SJCRH30 (cell line): ENCODE results near the gene BFAR. TPM values are rescaled to one million over a fixed set of nuclear protein-coding genes. Genes with fewer than 3 reads are reported as not detected.
"Not testable (repeated sequence)": the region's sequence is repeated elsewhere in the genome, so short reads cannot be mapped to it uniquely, and the experiment has no call there.

Experiments used
- DNase-seq, 2 experiments: peaks; one replicate each; pipeline ENCODE4 v3.0.0-alpha.2; 2015 to 2020
- H3K27ac ChIP-seq: fragments of 250-450 bp; sonication (Bioruptor Pico); 2 replicates; pipeline ENCODE4 v1.5.1; 2020; ENCODE audit warnings: mild to moderate bottlenecking, moderate library complexity
- H3K27me3 ChIP-seq: fragments of 250-450 bp; sonication (Bioruptor Pico); 2 replicates; pipeline ENCODE4 v1.5.1; 2020; ENCODE audit warnings: mild to moderate bottlenecking, moderate library complexity
- H3K36me3 ChIP-seq: fragments of 250-450 bp; sonication (Bioruptor Pico); 2 replicates; pipeline ENCODE4 v1.5.1; 2020; ENCODE audit warnings: mild to moderate bottlenecking, moderate library complexity
- H3K4me1 ChIP-seq: fragments of 250-450 bp; sonication (Bioruptor Pico); 2 replicates; pipeline ENCODE4 v1.5.1; 2020; ENCODE audit warnings: mild to moderate bottlenecking, moderate library complexity
- H3K4me3 ChIP-seq: fragments of 250-450 bp; sonication (Bioruptor Pico); 2 replicates; pipeline ENCODE4 v1.5.1; 2020; ENCODE audit warnings: mild to moderate bottlenecking, moderate library complexity
- H3K9me3 ChIP-seq: fragments of 250-450 bp; sonication (Bioruptor Pico); replicated peaks from 2 replicates; pipeline ENCODE4 v1.5.1; 2020; ENCODE audit warnings: mild to moderate bottlenecking, moderate library complexity
- total RNA-seq: library from RNA; depleted of rRNA; stranded (reverse); fragments of >200 nt; shearing (Covaris generic); gene quantifications from 2 replicates; pipeline ENCODE4 v1.2.3, GENCODE V29; 2014

BFAR gene
- total RNA-seq, 1 experiment from 2014 or later, result 71.4 TPM

DNA sequence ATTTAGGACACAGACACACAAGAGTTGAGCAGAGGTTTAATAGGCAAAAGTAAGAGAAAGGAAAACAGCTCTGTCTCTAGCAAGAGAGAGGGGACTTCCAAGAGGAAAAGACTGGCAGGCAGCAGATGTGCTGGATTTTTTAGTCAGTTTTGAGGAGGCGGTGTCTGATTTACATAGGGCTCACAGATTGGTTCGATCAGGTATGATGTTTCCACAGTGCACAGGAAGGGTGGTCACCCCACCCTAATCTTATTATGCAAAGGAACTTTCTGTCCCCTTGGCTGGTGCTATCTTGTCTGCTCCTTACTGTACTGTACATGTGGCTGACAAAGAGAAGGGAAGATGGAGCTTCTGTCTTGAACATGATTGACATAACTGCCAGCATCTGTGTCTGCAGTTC lies 25.3 kb downstream of the BFAR start:
- Histone ChIP-seq H3K4me3 (no peak overlapping the region), H3K4me1 (0 out of 2 replicates have a peak, but pooled peaks cover 2% of the 10 kb centered on the region), H3K27me3 (no peaks in the 10 kb centered on the region), H3K9me3 (no peaks in the 10 kb centered on the region), H3K36me3 (peaks cover 35% of the 10 kb centered on the region), H3K27ac (peak overlapping the region; percentile 47)
- DNase-seq, result peak; percentile 63 to 79

- DNase-seq, result no peak
- H3K9me3 ChIP-seq, result no peaks in the 10 kb centered on the region
- no peaks in the 10 kb centered on the region for H3K27me3 ChIP-seq
- H3K36me3 ChIP-seq, result peaks cover 34% of the 10 kb centered on the region
- no peaks in the 10 kb centered on the region for H3K4me1 ChIP-seq
- H3K27ac ChIP-seq, result no peak overlapping the region
- H3K4me3 ChIP-seq, result no peak overlapping the region
These were observed 34.9 kb downstream of the BFAR start for GRCh38 chr16:14667347-14668266.

DNA sequence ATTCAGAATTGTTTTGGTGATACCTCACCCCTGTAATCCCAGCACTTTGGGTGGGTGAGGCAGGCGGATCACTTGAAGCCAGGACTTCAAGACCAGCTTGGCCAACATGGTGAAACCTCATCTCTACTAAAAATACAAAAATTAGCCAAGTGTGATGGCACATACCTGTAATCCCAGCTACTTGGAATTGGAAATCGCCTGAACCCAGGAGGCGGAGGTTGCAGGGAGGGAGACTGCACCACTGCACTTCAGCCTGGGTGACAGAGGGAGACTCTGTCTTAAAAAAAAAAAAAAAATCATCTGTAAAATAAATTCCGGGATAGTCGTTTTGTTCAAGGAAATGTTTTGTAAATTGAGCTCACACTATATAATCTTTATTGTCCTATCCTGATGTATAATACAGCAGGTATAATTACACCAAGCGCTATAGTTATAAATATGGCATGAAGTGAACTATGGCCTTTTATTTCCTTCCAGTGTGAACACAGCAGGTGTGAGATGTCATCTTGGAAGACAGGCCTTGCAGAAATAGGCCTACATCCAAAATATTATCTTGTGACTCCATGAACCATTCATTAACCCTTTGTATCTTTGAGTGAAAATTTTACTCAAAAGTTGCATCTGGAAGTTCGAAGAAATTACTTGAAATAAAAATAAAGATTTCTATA lies 35.9 kb downstream of the BFAR start:
- H3K4me3 ChIP-seq, result no peak overlapping the region
- no peak overlapping the region for H3K27ac ChIP-seq
- H3K36me3 ChIP-seq, result peaks cover 34% of the 10 kb centered on the region
- H3K27me3 ChIP-seq, result no peaks in the 10 kb centered on the region
- DNase-seq, result no peak
- no peaks in the 10 kb centered on the region for H3K4me1 ChIP-seq
- H3K9me3 ChIP-seq, result no peaks in the 10 kb centered on the region

GRCh38 chr16:14669776-14670175 lies 37.0 kb downstream of the BFAR start:
- Histone ChIP-seq H3K36me3 (peaks cover 29% of the 10 kb centered on the region), H3K27ac (no peak overlapping the region), H3K27me3 (no peaks in the 10 kb centered on the region), H3K4me3 (no peak overlapping the region), H3K4me1 (no peaks in the 10 kb centered on the region), H3K9me3 (no peaks in the 10 kb centered on the region)
- DNase-seq, result no peak

GRCh38 chr16:14672403-14672971 lies 39.7 kb downstream of the BFAR start:
- H3K4me1 ChIP-seq, result no peaks in the 10 kb centered on the region
- no peak overlapping the region for H3K27ac ChIP-seq
- H3K4me3 ChIP-seq, result no peak overlapping the region
- H3K27me3 ChIP-seq, result no peaks in the 10 kb centered on the region
- peaks cover 6% of the 10 kb centered on the region; the same call in 1 of the 2 replicates for H3K36me3 ChIP-seq
- no peaks in the 10 kb centered on the region for H3K9me3 ChIP-seq
- DNase-seq, result no peak

- Histone ChIP-seq H3K4me1 (no peaks in the 10 kb centered on the region), H3K27me3 (no peaks in the 10 kb centered on the region), H3K27ac (no peak overlapping the region), H3K36me3 (no peaks in the 10 kb centered on the region), H3K9me3 (no peaks in the 10 kb centered on the region), H3K4me3 (no peak overlapping the region)
- no peak for DNase-seq
These were observed 43.9 kb downstream of the BFAR start for GRCh38 chr16:14676633-14677032.

GRCh38 chr16:14677627-14678026 lies 44.9 kb downstream of the BFAR start:
- no peaks in the 10 kb centered on the region for H3K27me3 ChIP-seq
- no peaks in the 10 kb centered on the region for H3K9me3 ChIP-seq
- no peaks in the 10 kb centered on the region for H3K4me1 ChIP-seq
- H3K27ac ChIP-seq, result no peak overlapping the region
- H3K4me3 ChIP-seq, result no peak overlapping the region
- no peaks in the 10 kb centered on the region for H3K36me3 ChIP-seq
- no peak for DNase-seq

GRCh38 chr16:14678748-14679497 lies 46.2 kb downstream of the BFAR start:
- no peak for DNase-seq
- no peaks in the 10 kb centered on the region for H3K36me3 ChIP-seq
- no peak overlapping the region for H3K4me3 ChIP-seq
- H3K4me1 ChIP-seq, result no peaks in the 10 kb centered on the region
- no peak overlapping the region for H3K27ac ChIP-seq
- H3K27me3 ChIP-seq, result no peaks in the 10 kb centered on the region
- H3K9me3 ChIP-seq, result no peaks in the 10 kb centered on the region

DNA sequence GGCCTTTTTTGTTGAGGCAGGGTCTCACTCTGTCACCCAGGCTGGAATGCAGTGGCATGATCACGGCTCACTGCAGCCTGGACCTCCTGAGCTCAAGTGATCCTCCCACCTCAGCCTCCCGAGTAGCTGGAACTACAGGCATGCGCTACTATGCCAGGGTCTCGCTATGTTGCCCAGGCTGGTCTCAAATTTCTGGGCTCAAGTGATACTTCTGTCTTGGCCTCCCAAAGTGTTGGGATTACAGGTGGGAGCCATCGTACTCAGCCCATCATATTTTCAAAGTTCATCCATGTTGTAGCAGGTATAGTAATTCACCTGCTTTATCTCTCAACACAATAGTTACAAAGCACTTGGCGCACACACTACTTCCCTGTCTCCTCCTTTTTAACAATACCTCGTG lies 47.6 kb downstream of the BFAR start:
- H3K27ac ChIP-seq, result not testable (repeated sequence)

GRCh38 chr16:14681115-14681514 lies 48.4 kb downstream of the BFAR start:
- H3K9me3 ChIP-seq, result no peaks in the 10 kb centered on the region
- H3K27ac ChIP-seq, result no peak overlapping the region
- H3K4me1 ChIP-seq, result no peaks in the 10 kb centered on the region
- DNase-seq, result no peak
- no peaks in the 10 kb centered on the region for H3K27me3 ChIP-seq
- no peaks in the 10 kb centered on the region for H3K36me3 ChIP-seq
- H3K4me3 ChIP-seq, result no peak overlapping the region

More for the DNA sequence above, 47.6 kb downstream of the BFAR start:
- not testable (repeated sequence) for H3K27me3 ChIP-seq, DNase-seq, H3K4me1 ChIP-seq, H3K9me3 ChIP-seq, H3K4me3 ChIP-seq, H3K36me3 ChIP-seq

DNA sequence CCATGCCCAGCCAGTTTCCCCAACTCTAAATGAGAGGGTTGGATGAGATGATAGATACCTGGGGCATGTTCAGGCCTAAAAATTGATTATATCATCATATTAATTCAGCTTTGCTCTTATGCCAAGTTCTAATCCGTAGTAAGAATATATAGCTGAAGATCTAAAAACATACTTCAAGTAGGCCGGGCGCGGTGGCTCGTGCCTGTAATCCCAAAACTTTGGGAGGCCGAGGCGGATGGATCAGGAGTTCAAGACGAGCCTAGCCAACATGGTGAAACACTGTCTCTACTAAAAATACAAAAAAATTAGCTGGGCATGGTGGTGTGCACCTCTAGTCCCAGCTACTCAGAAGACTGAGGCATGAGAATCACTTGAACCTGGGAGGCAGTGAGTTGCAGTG lies 49.4 kb downstream of the BFAR start:
- Histone ChIP-seq H3K4me1 (no peaks in the 10 kb centered on the region), H3K27ac (no peak overlapping the region), H3K9me3 (no peaks in the 10 kb centered on the region), H3K4me3 (no peak overlapping the region), H3K36me3 (no peaks in the 10 kb centered on the region), H3K27me3 (no peaks in the 10 kb centered on the region)
- DNase-seq, result no peak

DNA sequence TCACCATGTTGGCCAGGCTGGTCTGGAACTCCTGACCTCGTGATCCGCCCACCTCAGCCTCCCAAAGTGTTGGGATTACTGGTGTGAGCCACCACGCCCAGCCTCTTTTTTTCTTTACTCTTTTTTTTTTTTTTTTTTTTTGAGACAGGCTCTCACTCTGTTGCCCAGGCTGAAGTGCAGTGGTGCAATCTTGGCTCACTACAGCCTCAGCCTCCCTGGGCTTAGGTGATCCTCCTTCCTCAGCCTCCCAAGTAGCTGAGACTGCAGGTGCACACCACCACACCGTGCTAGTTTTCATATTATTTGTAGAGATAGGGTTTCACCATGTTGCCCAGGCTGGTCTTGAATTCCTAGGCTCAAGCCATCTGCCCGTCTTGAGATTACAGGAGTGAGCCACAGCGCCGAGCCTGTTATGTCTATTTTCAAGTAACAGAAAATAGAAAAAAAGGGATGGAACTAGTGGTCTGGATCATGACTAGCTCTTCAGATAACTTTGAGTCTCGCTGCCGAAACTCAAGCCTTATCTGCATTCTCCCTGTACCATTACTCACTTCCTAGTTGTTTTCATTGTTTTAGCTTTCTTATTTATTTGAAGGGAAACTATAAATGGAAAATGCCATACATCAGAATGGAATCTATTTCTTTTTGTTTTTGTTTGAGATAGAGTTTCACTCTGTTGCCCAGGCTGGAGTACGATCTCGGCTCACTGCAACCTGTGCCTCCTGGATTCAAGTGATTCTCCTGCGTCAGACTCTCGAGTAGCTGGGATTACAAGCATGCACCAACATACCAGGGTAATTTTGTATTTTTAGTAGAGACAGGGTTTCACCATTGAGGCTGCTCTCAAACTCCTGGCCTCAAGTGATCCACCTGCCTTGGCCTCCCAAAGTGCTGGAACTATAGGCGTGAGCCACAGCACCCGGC lies 53.4 kb downstream of the BFAR start:
- not testable (repeated sequence) for H3K27ac ChIP-seq, H3K4me3 ChIP-seq, H3K27me3 ChIP-seq, DNase-seq, H3K9me3 ChIP-seq, H3K4me1 ChIP-seq, H3K36me3 ChIP-seq

GRCh38 chr16:14694129-14694528 lies 61.4 kb downstream of the BFAR start, which contains the start of gene PLA2G10:
Gene PLA2G10, minus strand, starts transcription at chr16:14694308. Its CDS starts 79 bp downstream, at chr16:14694229.
- not testable (repeated sequence) for H3K36me3 ChIP-seq

GRCh38 chr16:14701859-14702258 lies 69.1 kb downstream of the BFAR start:
- not testable (repeated sequence) for H3K4me3 ChIP-seq, H3K27ac ChIP-seq, DNase-seq, H3K4me1 ChIP-seq, H3K9me3 ChIP-seq, H3K36me3 ChIP-seq, H3K27me3 ChIP-seq

More at GRCh38 chr16:14694129-14694528, 61.4 kb downstream of the BFAR start, which contains the start of gene PLA2G10:
- H3K4me3 ChIP-seq, H3K4me1 ChIP-seq, H3K9me3 ChIP-seq, H3K27ac ChIP-seq, H3K27me3 ChIP-seq, DNase-seq: not testable (repeated sequence)
